DMS 273 (cell line): Measurements from ENCODE around the gene ITPKA.

ENCODE experiments used
- DNase-seq: peaks from one replicate; lab custom pipeline; 2025; ENCODE audit not compliant: unreplicated experiment; lab: John Stamatoyannopoulos, UW

The ITPKA gene

GRCh38 chr15:41507820-41508290 is 14.2 kb downstream of the ITPKA start:
- DNase-seq = peak; percentile 35

- DNase-seq = no peak
Measured at GRCh38 chr15:41510728-41511127, 17.1 kb downstream of the ITPKA start.

GRCh38 chr15:41511331-41511898 is 17.7 kb downstream of the ITPKA start:
- DNase-seq = no peak

GRCh38 chr15:41511899-41512369 is 18.3 kb downstream of the ITPKA start:
- peak; percentile 41 for DNase-seq

GRCh38 chr15:41512512-41512939 is 18.9 kb downstream of the ITPKA start:
- DNase-seq = no peak

GRCh38 chr15:41512940-41513505 is 19.3 kb downstream of the ITPKA start:
- DNase-seq = peak; percentile 53

- DNase-seq = no peak
Measured at GRCh38 chr15:41513506-41514227, 20.0 kb downstream of the ITPKA start, which contains the start of gene LTK. Gene LTK (minus strand): TSS chr15:41513827. CDS start chr15:41513709, 118 bp downstream.

GRCh38 chr15:41517895-41518449 is 24.3 kb downstream of the ITPKA start:
- peak; percentile 26 for DNase-seq

- DNase-seq = no peak
Measured at GRCh38 chr15:41520636-41521035, 27.0 kb downstream of the ITPKA start.

GRCh38 chr15:41521614-41522013 is 27.9 kb downstream of the ITPKA start:
- no peak for DNase-seq

- no peak for DNase-seq
Measured at GRCh38 chr15:41523097-41523496, 29.4 kb downstream of the ITPKA start.

- DNase-seq = no peak
Measured at GRCh38 chr15:41530363-41530956, 36.8 kb downstream of the ITPKA start.

- DNase-seq = no peak
Measured at GRCh38 chr15:41535544-41535943, 41.9 kb downstream of the ITPKA start.

- DNase-seq = no peak
Measured at GRCh38 chr15:41536866-41537265, 43.2 kb downstream of the ITPKA start.

GRCh38 chr15:41543521-41543870 is 49.8 kb downstream of the ITPKA start:
- DNase-seq = no peak

GRCh38 chr15:41544650-41545015 is 51.0 kb downstream of the ITPKA start:
- no peak for DNase-seq

- no peak for DNase-seq
Measured at GRCh38 chr15:41545218-41545617, 51.5 kb downstream of the ITPKA start.

- no peak for DNase-seq
Measured at GRCh38 chr15:41546851-41547786, 53.4 kb downstream of the ITPKA start.

- no peak for DNase-seq
Measured at GRCh38 chr15:41550066-41550775, 56.5 kb downstream of the ITPKA start.
